ENCODE measurements around the gene FAIM2.
"Not testable (repeated sequence)": the region's sequence is repeated elsewhere in the genome, so short reads cannot be mapped to it uniquely, and the experiment has no call there.

Gene FAIM2

DNA sequence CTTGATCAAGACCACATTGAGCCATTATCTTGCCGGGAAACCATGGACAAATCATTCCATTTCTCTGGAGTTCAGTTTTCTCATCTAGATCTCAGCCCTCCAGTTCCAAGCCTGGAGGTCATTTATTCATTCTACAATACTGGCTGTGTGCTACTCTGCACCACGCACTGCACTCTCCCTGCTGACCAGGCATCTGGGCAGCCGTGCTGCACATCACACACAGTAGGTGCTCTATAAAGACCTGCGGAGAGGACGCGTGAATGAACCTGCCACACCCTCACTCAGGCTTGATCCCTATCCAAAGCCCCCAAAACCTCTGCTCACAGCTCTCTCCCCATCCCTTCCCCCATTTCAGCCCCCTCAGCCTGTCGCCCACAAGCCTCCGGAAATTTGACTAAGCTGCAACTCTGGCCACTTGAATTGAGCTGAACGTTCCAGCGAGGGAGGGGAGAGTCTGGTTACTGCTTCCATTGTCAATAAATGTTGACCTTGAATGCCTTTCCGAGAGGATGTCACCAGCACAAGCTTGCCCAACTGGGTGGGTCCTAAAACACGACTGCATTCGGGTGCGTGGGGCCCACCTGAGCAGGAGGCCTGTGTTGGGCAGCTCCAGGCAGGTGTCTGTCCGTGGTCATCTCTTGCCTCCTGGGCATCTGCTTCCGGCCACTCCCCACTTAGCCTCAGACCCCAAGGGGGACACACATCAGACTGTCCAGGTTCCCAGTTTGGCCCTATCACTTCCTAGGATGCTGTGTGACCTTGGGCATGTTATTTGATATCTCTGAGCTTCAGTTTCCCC, 17.8 kb downstream of the FAIM2 start:
- in situ Hi-C loops (cut with HindIII; ENCODE audit: low pct_unique_long_range_greater_than_20kb, low sequenced_read_pairs): no loop called here
- TF ChIP-seq JUND (IDR thresholded peaks at IDR 0.05; ENCODE audit: low read depth): no peak
- no peak for DNase-seq (ENCODE audit: low read depth in 1 of 2, low spot score in 1 of 2)

DNA sequence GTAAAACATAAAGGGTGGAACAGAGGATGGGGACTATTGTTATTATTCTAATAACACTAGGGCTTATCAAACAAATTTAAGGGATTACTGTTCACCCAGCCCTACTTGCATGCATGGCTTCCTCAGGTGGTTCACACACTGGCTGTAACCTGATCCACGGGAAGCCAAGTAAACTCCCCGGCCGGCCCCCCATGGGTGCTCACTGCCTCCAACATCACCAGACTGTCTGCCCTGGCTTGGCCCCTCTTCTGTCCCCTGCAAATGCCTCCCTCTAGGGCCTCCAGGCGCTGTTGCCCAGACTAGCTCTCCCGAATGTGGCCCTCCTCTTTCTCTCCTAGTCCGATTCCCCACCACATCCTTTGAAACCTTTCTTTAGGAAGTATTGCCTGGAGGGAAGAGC, 18.6 kb downstream of the FAIM2 start:
- DNase-seq (ENCODE audit: low read depth in 1 of 2, low spot score in 1 of 2): no peak
- TF ChIP-seq JUND (IDR thresholded peaks at IDR 0.05; ENCODE audit: low read depth): no peak
- in situ Hi-C loops (cut with HindIII; ENCODE audit: low pct_unique_long_range_greater_than_20kb, low sequenced_read_pairs): no loop called here

DNA sequence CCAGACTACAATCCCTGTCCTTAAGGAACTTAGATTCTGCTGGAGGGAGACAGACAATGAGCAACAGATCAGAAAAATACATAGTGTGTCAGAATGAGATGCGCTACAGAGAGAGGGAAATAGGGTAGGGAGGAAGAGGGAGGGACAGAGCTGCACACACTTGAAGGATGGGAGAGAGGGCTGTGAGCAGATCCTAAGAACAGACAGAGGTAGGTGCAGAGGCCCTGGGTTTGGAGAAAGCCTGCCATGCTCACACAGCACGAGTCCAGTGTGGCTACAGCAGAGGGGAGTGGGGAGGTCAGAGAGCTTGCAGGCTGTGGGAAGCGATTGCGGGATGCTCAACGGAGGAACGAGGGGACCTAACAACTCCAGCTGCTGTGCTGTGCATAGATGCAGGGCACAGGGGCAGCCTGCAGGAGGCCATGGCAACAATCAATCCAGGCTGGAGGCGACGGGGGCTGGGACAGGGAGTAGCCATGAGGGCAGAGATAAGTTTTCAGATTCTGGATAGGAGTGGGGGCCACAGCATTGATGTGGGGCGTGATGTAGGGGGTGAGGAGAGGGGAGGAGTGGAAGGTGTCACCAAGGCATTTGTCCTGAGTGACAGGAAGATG, 20.7 kb downstream of the FAIM2 start:
- DNase-seq (ENCODE audit: low read depth in 1 of 2, low spot score in 1 of 2): no peak
- no peak for TF ChIP-seq JUND (IDR thresholded peaks at IDR 0.05; ENCODE audit: low read depth)
- in situ Hi-C loops (cut with HindIII; ENCODE audit: low pct_unique_long_range_greater_than_20kb, low sequenced_read_pairs): no loop called here

DNA sequence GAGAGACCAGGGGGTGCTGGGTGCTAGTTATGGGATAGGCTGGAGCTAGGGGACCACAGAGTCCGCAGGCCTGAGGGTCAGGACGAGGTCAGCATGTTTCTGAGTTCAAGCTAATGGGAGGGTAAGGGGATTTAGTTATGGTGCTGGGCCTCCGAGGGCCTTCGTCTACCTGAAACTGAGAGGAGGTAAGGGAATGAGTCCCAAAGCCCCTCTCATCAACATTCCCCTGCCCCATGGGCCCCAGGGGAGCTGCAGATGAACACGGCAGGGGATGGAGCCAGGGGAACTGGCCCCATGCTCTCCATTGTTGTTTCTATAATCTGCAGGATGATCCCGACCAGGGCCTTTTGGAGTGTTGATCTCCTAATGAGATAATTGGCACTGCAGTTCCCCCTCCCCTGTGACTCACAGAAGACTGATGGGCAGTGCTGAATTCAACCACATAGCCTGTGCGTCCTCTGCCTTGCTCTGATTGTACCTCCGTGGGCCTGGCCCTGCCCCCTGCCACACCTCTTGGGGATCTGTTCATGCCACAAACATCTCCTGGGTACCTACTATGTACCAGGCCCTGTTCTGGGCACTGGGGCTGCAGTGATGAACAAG, 21.4 kb downstream of the FAIM2 start:
- no peak for TF ChIP-seq JUND (IDR thresholded peaks at IDR 0.05; ENCODE audit: low read depth)
- in situ Hi-C loops (cut with HindIII; ENCODE audit: low pct_unique_long_range_greater_than_20kb, low sequenced_read_pairs): no loop called here
- no peak for DNase-seq (ENCODE audit: low read depth in 1 of 2, low spot score in 1 of 2)

DNA sequence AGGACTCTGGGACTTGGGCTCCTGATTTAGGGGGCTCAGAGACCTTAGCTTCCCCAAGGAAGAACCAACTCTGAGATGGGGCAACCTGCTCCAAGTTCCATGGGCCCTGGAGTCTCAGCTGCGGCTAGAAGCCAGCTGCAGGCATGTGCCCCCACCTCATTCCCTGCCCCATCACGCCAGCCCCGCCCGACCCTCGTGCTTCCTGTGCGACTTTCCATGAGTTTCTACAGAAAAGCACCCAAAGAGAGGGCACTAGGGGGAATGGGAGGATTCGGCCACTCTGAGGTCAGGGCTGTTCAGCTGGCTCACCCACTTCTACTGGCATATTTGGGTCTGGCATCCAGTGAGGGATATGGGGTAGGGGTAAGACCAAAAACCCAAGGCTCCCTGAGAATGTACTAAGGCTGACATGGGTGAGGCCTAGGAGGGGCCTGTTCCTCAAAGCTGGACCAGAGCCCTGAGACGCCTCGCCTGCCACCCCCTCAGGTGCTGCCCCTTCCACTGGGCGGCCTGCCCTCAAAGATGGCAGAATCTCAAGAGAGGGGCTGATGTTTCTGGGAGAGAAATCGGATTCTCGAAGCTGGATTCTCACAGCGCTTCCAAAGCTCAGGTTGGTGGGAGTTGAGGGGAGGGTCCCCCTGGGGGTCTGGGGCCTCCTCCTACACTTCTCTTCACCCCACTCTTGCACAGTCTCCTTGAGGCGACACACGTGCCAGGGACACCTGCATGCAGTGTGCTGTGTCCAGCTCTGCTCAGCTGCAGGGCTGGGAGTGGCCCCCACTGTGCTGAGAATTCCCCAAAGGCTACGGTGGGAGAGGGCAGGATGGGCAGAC, 22.1 kb downstream of the FAIM2 start:
- in situ Hi-C loops (cut with HindIII; ENCODE audit: low pct_unique_long_range_greater_than_20kb, low sequenced_read_pairs): no loop called here
- no peak for DNase-seq (ENCODE audit: low read depth in 1 of 2, low spot score in 1 of 2)
- no peak for TF ChIP-seq JUND (IDR thresholded peaks at IDR 0.05; ENCODE audit: low read depth)

DNA sequence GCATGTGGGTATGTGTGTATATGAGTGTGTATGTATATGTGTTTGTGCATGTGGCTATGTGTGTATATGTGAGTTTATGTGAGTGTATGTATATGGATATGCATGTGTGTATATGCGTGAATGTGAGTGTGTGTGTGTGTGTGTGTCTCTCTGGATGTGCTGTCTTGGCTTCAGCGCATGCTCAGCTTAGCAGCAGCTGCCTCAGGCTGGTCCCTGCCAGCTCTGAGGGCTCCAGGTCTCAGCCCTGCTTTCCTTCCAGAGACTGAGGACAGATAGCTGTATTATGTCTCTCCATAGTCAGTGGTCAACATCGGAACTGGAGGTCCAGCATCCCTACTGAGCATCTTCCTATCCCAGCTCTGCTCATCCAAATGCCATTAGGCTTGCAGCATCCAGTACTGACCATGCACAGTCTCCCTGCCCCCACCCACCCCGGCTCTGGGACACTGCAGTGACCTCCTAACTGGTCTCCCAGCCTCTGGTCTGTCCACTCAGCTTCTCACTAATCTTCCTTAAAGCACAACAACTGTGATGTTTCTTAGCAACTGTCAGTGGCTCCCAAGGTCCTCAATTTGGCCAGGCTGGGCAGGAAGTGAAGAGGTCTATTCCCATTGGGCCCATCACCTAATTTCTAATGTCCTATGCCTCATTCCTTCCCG, 22.8 kb downstream of the FAIM2 start:
- TF ChIP-seq JUND (IDR thresholded peaks at IDR 0.05; ENCODE audit: low read depth): no peak
- in situ Hi-C loops (cut with HindIII; ENCODE audit: low pct_unique_long_range_greater_than_20kb, low sequenced_read_pairs): no loop called here
- no peak for DNase-seq (ENCODE audit: low read depth in 1 of 2, low spot score in 1 of 2)

DNA sequence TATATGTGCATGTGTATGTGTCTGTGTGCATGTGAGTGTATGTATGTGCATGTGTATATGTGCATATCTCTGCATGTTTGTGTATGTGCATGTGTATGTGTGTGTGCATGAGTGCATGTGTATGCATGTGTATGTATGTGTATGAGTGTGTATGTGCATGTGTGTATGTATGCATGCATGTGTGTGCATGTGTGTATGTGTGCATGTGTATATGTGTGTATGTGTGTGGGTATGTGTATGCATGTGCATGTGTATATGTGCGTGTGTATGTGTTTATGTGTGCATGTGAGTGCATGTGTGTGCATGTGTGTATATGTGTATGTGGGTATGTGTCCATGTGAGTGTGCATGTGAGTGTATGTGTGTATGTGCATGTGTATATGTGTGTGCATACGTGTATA, 24.6 kb downstream of the FAIM2 start:
- in situ Hi-C loops (cut with HindIII; ENCODE audit: low pct_unique_long_range_greater_than_20kb, low sequenced_read_pairs); DNase-seq (ENCODE audit: low read depth in 1 of 2, low spot score in 1 of 2): not testable (repeated sequence)

DNA sequence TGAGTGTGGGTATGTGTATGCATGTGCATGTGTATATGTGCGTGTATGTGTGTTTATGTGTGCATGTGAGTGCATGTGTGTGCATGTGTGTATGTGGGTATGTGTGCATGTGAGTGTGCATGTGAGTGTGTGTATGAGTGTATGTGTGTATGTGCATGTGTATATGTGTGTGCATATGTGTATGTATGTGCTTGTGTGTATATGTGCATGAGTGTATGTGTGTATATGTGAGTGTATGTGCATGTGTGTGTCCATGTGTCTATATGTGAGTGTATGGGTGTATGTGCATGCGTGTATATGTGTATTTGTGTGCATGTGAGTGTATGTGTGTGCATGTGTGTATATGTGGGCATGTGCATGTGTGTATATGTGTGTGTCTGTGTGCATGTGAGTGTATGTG, 25.7 kb downstream of the FAIM2 start:
- no peak for DNase-seq (ENCODE audit: low read depth in 1 of 2, low spot score in 1 of 2)
- TF ChIP-seq JUND (IDR thresholded peaks at IDR 0.05; ENCODE audit: low read depth): no peak
- in situ Hi-C loops (cut with HindIII; ENCODE audit: low pct_unique_long_range_greater_than_20kb, low sequenced_read_pairs): no loop called here

DNA sequence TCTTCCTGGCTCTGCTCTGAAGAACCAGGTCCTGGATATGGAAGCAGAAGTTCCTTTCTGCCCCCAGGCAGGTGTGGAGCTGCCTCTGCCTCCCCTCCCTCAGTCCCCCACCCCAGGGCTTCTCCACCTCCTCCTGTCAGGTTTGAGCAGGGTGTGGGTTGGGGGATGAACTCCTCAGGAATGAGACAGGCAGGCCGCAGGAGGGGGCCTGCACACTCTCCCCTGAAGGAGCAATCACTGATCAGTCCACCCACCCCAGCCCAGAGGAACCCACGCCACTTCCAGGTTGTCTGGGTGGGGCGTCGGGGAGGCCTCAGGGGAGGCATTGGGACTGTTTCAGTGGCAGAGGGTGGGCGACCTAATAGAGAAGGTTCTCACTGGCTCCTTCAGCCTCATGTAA, 26.6 kb downstream of the FAIM2 start:
- no peak for DNase-seq (ENCODE audit: low read depth in 1 of 2, low spot score in 1 of 2)
- no peak for TF ChIP-seq JUND (IDR thresholded peaks at IDR 0.05; ENCODE audit: low read depth)
- in situ Hi-C loops (cut with HindIII; ENCODE audit: low pct_unique_long_range_greater_than_20kb, low sequenced_read_pairs): no loop called here

DNA sequence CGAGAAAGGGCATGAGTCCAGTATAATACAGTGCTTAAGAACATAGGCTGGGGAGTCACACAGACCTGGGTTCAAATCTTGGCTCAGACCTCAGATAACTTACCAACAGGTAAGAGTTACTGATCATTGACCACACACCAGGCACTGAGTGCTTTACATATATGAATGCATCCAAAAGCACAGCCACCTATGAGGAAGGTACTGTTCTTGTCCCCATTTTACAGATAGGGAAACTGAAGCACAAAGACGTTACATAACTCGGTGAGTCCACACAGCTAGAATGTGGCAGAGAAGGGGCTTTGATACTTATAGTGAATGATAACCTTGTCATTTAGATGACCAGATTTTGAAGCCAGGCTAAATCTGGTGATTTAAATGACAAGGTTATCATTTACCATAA, 27.6 kb downstream of the FAIM2 start:
- DNase-seq (ENCODE audit: low read depth in 1 of 2, low spot score in 1 of 2): no peak
- no peak for TF ChIP-seq JUND (IDR thresholded peaks at IDR 0.05; ENCODE audit: low read depth)
- in situ Hi-C loops (cut with HindIII; ENCODE audit: low pct_unique_long_range_greater_than_20kb, low sequenced_read_pairs): no loop called here

DNA sequence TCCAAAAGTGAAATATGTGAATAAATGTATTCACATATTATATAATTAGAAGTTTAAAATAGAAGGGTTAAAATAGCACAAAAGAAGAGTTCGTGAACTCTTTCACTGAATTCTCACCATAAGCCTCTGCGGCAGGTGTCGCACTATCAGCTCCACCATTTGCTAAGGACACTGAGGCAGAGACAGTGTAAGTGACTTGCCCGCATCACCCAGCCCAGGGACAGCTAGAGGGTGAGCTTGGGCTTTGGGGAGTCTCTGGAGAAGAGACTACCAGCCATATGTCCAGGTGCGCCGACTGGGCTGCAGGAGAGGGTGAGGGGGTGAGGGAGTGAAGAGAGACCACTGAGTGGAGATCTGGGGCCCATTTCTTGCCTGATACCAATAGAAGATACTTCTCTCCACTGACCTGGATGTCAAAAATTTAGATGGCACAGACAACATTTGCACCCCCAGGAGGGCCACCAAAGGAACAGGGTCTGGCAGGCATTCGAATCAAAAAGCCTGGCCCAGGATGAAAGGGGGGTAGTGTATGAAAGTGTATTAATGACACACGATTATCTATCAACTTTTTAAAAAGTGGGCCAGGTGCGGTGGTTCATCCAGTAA, 28.5 kb downstream of the FAIM2 start:
- DNase-seq (ENCODE audit: low read depth in 1 of 2, low spot score in 1 of 2): no peak
- TF ChIP-seq JUND (IDR thresholded peaks at IDR 0.05; ENCODE audit: low read depth): no peak
- in situ Hi-C loops (cut with HindIII; ENCODE audit: low pct_unique_long_range_greater_than_20kb, low sequenced_read_pairs): no loop called here

Measured in T47D (cell line).